ENCODE measurements around the gene KCNK15.

The KCNK15 gene

GRCh38 chr20:44727039-44727438 is 18.6 kb upstream of the KCNK15 start:
- Histone ChIP-seq H3K27ac (ENCODE audit: low read length) (no peak overlapping the region), H3K4me3 (ENCODE audit: low read depth in 1 of 2, low read length in 2 of 2) (no peak overlapping the region), H3K27me3 (ENCODE audit: low read depth, low read length) (no peaks in the 10 kb centered on the region), H3K4me1 (ENCODE audit: control insufficient read depth in 1 of 2, insufficient read depth in 2 of 2, low read length in 2 of 2) (peaks cover 0 to 4% of the 10 kb centered on the region in 2 donors), H3K36me3 (ENCODE audit: control insufficient read depth in 1 of 2, insufficient read depth in 2 of 2, low read length in 2 of 2) (no peaks in the 10 kb centered on the region), H3K9me3 (ENCODE audit: control insufficient read depth in 1 of 2, low read length in 2 of 2) (no peaks in the 10 kb centered on the region)

GRCh38 chr20:44727651-44728050 is 18.0 kb upstream of the KCNK15 start:
- Histone ChIP-seq H3K9me3 (ENCODE audit: control insufficient read depth in 1 of 2, low read length in 2 of 2) (no peaks in the 10 kb centered on the region), H3K4me3 (ENCODE audit: low read depth in 1 of 2, low read length in 2 of 2) (no peak overlapping the region), H3K4me1 (ENCODE audit: control insufficient read depth in 1 of 2, insufficient read depth in 2 of 2, low read length in 2 of 2) (peaks cover 0 to 4% of the 10 kb centered on the region in 2 donors), H3K27me3 (ENCODE audit: low read depth, low read length) (no peaks in the 10 kb centered on the region), H3K36me3 (ENCODE audit: control insufficient read depth in 1 of 2, insufficient read depth in 2 of 2, low read length in 2 of 2) (no peaks in the 10 kb centered on the region), H3K27ac (ENCODE audit: low read length) (no peak overlapping the region)

- Histone ChIP-seq H3K4me1 (ENCODE audit: control insufficient read depth in 1 of 2, insufficient read depth in 2 of 2, low read length in 2 of 2) (peaks cover 0 to 4% of the 10 kb centered on the region in 2 donors), H3K9me3 (ENCODE audit: control insufficient read depth in 1 of 2, low read length in 2 of 2) (no peaks in the 10 kb centered on the region), H3K4me3 (ENCODE audit: low read depth in 1 of 2, low read length in 2 of 2) (no peak overlapping the region), H3K36me3 (ENCODE audit: control insufficient read depth in 1 of 2, insufficient read depth in 2 of 2, low read length in 2 of 2) (no peaks in the 10 kb centered on the region), H3K27ac (ENCODE audit: low read length) (no peak overlapping the region), H3K27me3 (ENCODE audit: low read depth, low read length) (no peaks in the 10 kb centered on the region)
Measured at GRCh38 chr20:44728801-44729443, 16.7 kb upstream of the KCNK15 start.

GRCh38 chr20:44730441-44730840 is 15.2 kb upstream of the KCNK15 start:
- no peaks in the 10 kb centered on the region for H3K9me3 ChIP-seq (ENCODE audit: control insufficient read depth in 1 of 2, low read length in 2 of 2)
- no peaks in the 10 kb centered on the region for H3K36me3 ChIP-seq (ENCODE audit: control insufficient read depth in 1 of 2, insufficient read depth in 2 of 2, low read length in 2 of 2)
- H3K4me3 ChIP-seq (ENCODE audit: low read depth in 1 of 2, low read length in 2 of 2), result no peak overlapping the region
- no peak overlapping the region for H3K27ac ChIP-seq (ENCODE audit: low read length)
- H3K4me1 ChIP-seq (ENCODE audit: control insufficient read depth in 1 of 2, insufficient read depth in 2 of 2, low read length in 2 of 2), result peaks cover 0 to 4% of the 10 kb centered on the region in 2 donors
- H3K27me3 ChIP-seq (ENCODE audit: low read depth, low read length), result no peaks in the 10 kb centered on the region

GRCh38 chr20:44731657-44732056 is 14.0 kb upstream of the KCNK15 start:
- no peak overlapping the region for H3K4me3 ChIP-seq (ENCODE audit: low read depth in 1 of 2, low read length in 2 of 2)
- peaks cover 0 to 4% of the 10 kb centered on the region in 2 donors for H3K4me1 ChIP-seq (ENCODE audit: control insufficient read depth in 1 of 2, insufficient read depth in 2 of 2, low read length in 2 of 2)
- H3K27ac ChIP-seq (ENCODE audit: low read length), result no peak overlapping the region

GRCh38 chr20:44732327-44732726 is 13.3 kb upstream of the KCNK15 start:
- H3K4me1 ChIP-seq (ENCODE audit: control insufficient read depth in 1 of 2, insufficient read depth in 2 of 2, low read length in 2 of 2), result peaks cover 0 to 4% of the 10 kb centered on the region in 2 donors
- no peaks in the 10 kb centered on the region for H3K27me3 ChIP-seq (ENCODE audit: low read depth, low read length)
- H3K4me3 ChIP-seq (ENCODE audit: low read depth in 1 of 2, low read length in 2 of 2), result no peak overlapping the region
- H3K27ac ChIP-seq (ENCODE audit: low read length), result no peak overlapping the region
- H3K36me3 ChIP-seq (ENCODE audit: control insufficient read depth in 1 of 2, insufficient read depth in 2 of 2, low read length in 2 of 2), result no peaks in the 10 kb centered on the region
- peaks cover 0 to 4% of the 10 kb centered on the region in 2 donors for H3K9me3 ChIP-seq (ENCODE audit: control insufficient read depth in 1 of 2, low read length in 2 of 2)

More at GRCh38 chr20:44731657-44732056, 14.0 kb upstream of the KCNK15 start:
- Histone ChIP-seq H3K36me3 (ENCODE audit: control insufficient read depth in 1 of 2, insufficient read depth in 2 of 2, low read length in 2 of 2) (no peaks in the 10 kb centered on the region), H3K27me3 (ENCODE audit: low read depth, low read length) (no peaks in the 10 kb centered on the region), H3K9me3 (ENCODE audit: control insufficient read depth in 1 of 2, low read length in 2 of 2) (peaks cover 0 to 2% of the 10 kb centered on the region in 2 donors)

- Histone ChIP-seq H3K9me3 (ENCODE audit: control insufficient read depth in 1 of 2, low read length in 2 of 2) (peaks cover 0 to 4% of the 10 kb centered on the region in 2 donors), H3K27ac (ENCODE audit: low read length) (no peak overlapping the region), H3K4me3 (ENCODE audit: low read depth in 1 of 2, low read length in 2 of 2) (no peak overlapping the region), H3K27me3 (ENCODE audit: low read depth, low read length) (no peaks in the 10 kb centered on the region), H3K36me3 (ENCODE audit: control insufficient read depth in 1 of 2, insufficient read depth in 2 of 2, low read length in 2 of 2) (no peaks in the 10 kb centered on the region), H3K4me1 (ENCODE audit: control insufficient read depth in 1 of 2, insufficient read depth in 2 of 2, low read length in 2 of 2) (peaks cover 0 to 4% of the 10 kb centered on the region in 2 donors)
Measured at GRCh38 chr20:44733341-44734069, 12.2 kb upstream of the KCNK15 start.

GRCh38 chr20:44734938-44735337 is 10.7 kb upstream of the KCNK15 start:
- H3K27ac ChIP-seq (ENCODE audit: low read length), result no peak overlapping the region
- no peaks in the 10 kb centered on the region for H3K27me3 ChIP-seq (ENCODE audit: low read depth, low read length)
- H3K4me1 ChIP-seq (ENCODE audit: control insufficient read depth in 1 of 2, insufficient read depth in 2 of 2, low read length in 2 of 2), result no peaks in the 10 kb centered on the region
- no peaks in the 10 kb centered on the region for H3K36me3 ChIP-seq (ENCODE audit: control insufficient read depth in 1 of 2, insufficient read depth in 2 of 2, low read length in 2 of 2)
- H3K4me3 ChIP-seq (ENCODE audit: low read depth in 1 of 2, low read length in 2 of 2), result no peak overlapping the region
- peaks cover 0 to 4% of the 10 kb centered on the region in 2 donors for H3K9me3 ChIP-seq (ENCODE audit: control insufficient read depth in 1 of 2, low read length in 2 of 2)

GRCh38 chr20:44735816-44736169 is 9.9 kb upstream of the KCNK15 start:
- Histone ChIP-seq H3K36me3 (ENCODE audit: control insufficient read depth in 1 of 2, insufficient read depth in 2 of 2, low read length in 2 of 2) (no peaks in the 10 kb centered on the region), H3K27ac (ENCODE audit: low read length) (no peak overlapping the region), H3K27me3 (ENCODE audit: low read depth, low read length) (no peaks in the 10 kb centered on the region), H3K4me1 (ENCODE audit: control insufficient read depth in 1 of 2, insufficient read depth in 2 of 2, low read length in 2 of 2) (no peaks in the 10 kb centered on the region), H3K9me3 (ENCODE audit: control insufficient read depth in 1 of 2, low read length in 2 of 2) (peaks cover 0 to 4% of the 10 kb centered on the region in 2 donors), H3K4me3 (ENCODE audit: low read depth in 1 of 2, low read length in 2 of 2) (peak overlapping the region in 1 of 2 donors; percentile 33)

GRCh38 chr20:44736170-44737021 is 9.3 kb upstream of the KCNK15 start:
- H3K27me3 ChIP-seq (ENCODE audit: low read depth, low read length), result no peaks in the 10 kb centered on the region
- no peak overlapping the region for H3K27ac ChIP-seq (ENCODE audit: low read length)
- no peaks in the 10 kb centered on the region for H3K4me1 ChIP-seq (ENCODE audit: control insufficient read depth in 1 of 2, insufficient read depth in 2 of 2, low read length in 2 of 2)
- no peaks in the 10 kb centered on the region for H3K36me3 ChIP-seq (ENCODE audit: control insufficient read depth in 1 of 2, insufficient read depth in 2 of 2, low read length in 2 of 2)
- peaks cover 0 to 4% of the 10 kb centered on the region in 2 donors for H3K9me3 ChIP-seq (ENCODE audit: control insufficient read depth in 1 of 2, low read length in 2 of 2)
- peak overlapping the region in 1 of 2 donors; percentile 33 for H3K4me3 ChIP-seq (ENCODE audit: low read depth in 1 of 2, low read length in 2 of 2)

- Histone ChIP-seq H3K36me3 (ENCODE audit: control insufficient read depth in 1 of 2, insufficient read depth in 2 of 2, low read length in 2 of 2) (no peaks in the 10 kb centered on the region), H3K27ac (ENCODE audit: low read length) (no peak overlapping the region), H3K27me3 (ENCODE audit: low read depth, low read length) (no peaks in the 10 kb centered on the region), H3K9me3 (ENCODE audit: control insufficient read depth in 1 of 2, low read length in 2 of 2) (peaks cover 0 to 4% of the 10 kb centered on the region in 2 donors), H3K4me3 (ENCODE audit: low read depth in 1 of 2, low read length in 2 of 2) (no peak overlapping the region), H3K4me1 (ENCODE audit: control insufficient read depth in 1 of 2, insufficient read depth in 2 of 2, low read length in 2 of 2) (no peaks in the 10 kb centered on the region)
Measured at GRCh38 chr20:44737116-44737515, 8.5 kb upstream of the KCNK15 start.

All from muscle layer of duodenum (tissue), 2 donors.